Measurements from ENCODE around the gene SPATA20.

SPATA20 gene

GRCh38 chr17:50558941-50559614, 12.1 kb downstream of the SPATA20 start:
- TF ChIP-seq SIN3A (IDR thresholded peaks at IDR 0.05; ENCODE audit: borderline replicate concordance, insufficient read depth, low read length) (no peak), FOXP2 (optimal IDR thresholded peaks at IDR 0.05; ENCODE audit: borderline replicate concordance, extremely low read depth, extremely low read length, insufficient read depth) (no peak), POLR2AphosphoS5 (IDR thresholded peaks at IDR 0.05; ENCODE audit: low read depth, low read length) (no peak), TAF1 (IDR thresholded peaks at IDR 0.05; ENCODE audit: borderline replicate concordance, insufficient read depth, low read length) (no peak)
- TF ChIP-seq, protein P1, sequence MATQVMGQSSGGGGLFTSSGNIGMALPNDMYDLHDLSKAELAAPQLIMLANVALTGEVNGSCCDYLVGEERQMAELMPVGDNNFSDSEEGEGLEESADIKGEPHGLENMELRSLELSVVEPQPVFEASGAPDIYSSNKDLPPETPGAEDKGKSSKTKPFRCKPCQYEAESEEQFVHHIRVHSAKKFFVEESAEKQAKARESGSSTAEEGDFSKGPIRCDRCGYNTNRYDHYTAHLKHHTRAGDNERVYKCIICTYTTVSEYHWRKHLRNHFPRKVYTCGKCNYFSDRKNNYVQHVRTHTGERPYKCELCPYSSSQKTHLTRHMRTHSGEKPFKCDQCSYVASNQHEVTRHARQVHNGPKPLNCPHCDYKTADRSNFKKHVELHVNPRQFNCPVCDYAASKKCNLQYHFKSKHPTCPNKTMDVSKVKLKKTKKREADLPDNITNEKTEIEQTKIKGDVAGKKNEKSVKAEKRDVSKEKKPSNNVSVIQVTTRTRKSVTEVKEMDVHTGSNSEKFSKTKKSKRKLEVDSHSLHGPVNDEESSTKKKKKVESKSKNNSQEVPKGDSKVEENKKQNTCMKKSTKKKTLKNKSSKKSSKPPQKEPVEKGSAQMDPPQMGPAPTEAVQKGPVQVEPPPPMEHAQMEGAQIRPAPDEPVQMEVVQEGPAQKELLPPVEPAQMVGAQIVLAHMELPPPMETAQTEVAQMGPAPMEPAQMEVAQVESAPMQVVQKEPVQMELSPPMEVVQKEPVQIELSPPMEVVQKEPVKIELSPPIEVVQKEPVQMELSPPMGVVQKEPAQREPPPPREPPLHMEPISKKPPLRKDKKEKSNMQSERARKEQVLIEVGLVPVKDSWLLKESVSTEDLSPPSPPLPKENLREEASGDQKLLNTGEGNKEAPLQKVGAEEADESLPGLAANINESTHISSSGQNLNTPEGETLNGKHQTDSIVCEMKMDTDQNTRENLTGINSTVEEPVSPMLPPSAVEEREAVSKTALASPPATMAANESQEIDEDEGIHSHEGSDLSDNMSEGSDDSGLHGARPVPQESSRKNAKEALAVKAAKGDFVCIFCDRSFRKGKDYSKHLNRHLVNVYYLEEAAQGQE (IDR thresholded peaks at IDR 0.05; ENCODE audit: insufficient read depth in 1 of 2, low read depth in 2 of 2, low read length in 2 of 2): no peak

- TF ChIP-seq SIN3A (IDR thresholded peaks at IDR 0.05; ENCODE audit: borderline replicate concordance, insufficient read depth, low read length): no peak
- TF ChIP-seq, protein P1 (IDR thresholded peaks at IDR 0.05; ENCODE audit: insufficient read depth in 1 of 2, low read depth in 2 of 2, low read length in 2 of 2): no peak
- TF ChIP-seq FOXP2 (optimal IDR thresholded peaks at IDR 0.05; ENCODE audit: borderline replicate concordance, extremely low read depth, extremely low read length, insufficient read depth): no peak
These were observed 12.8 kb downstream of the SPATA20 start for GRCh38 chr17:50559674-50560184.

DNA sequence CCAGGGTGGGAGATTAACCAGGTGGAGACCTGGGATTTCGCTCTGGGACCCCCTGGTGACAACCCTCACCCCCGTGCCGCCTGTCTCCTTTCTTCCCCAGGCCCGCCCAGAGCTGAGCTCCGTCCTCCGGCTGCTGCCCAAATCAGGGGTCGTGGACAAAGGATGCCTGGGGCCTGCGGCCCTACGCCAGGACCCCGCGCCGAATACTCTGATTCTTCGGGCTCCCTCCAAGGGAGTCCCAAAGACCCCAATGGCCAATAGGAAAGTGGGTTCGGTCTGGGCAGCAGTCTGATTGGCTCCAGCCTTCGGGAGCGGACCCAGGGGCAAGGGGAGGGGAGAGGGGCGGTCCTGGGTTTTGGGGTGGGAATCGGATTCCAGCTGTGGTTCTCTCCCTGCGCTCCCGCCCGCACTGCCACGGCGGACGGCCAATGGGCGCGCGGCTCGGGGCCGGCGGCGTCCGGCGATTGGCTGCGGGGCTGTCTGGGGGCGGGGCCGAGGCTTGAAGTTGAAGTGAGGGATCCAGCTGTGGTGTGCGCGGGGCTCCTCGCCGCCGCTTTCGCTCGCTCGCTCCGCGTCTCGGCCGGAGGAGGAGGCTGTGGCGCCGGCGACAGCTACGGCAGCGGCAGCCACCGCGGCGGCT, 13.3 kb downstream of the SPATA20 start, which contains the start of gene CACNA1G:
Gene CACNA1G, plus strand, starts transcription at position 531 of the 640 bp plus-strand sequence. CDS start 745 bp downstream, outside the sequence.
- TF ChIP-seq TAF1 (IDR thresholded peaks at IDR 0.05; ENCODE audit: borderline replicate concordance, insufficient read depth, low read length) (no peak), POLR2AphosphoS5 (IDR thresholded peaks at IDR 0.05; ENCODE audit: low read depth, low read length) (no peak), SIN3A (IDR thresholded peaks at IDR 0.05; ENCODE audit: borderline replicate concordance, insufficient read depth, low read length) (no peak), FOXP2 (optimal IDR thresholded peaks at IDR 0.05; ENCODE audit: borderline replicate concordance, extremely low read depth, extremely low read length, insufficient read depth) (no peak)
- TF ChIP-seq, protein P1 (IDR thresholded peaks at IDR 0.05; ENCODE audit: insufficient read depth in 1 of 2, low read depth in 2 of 2, low read length in 2 of 2): no peak

DNA sequence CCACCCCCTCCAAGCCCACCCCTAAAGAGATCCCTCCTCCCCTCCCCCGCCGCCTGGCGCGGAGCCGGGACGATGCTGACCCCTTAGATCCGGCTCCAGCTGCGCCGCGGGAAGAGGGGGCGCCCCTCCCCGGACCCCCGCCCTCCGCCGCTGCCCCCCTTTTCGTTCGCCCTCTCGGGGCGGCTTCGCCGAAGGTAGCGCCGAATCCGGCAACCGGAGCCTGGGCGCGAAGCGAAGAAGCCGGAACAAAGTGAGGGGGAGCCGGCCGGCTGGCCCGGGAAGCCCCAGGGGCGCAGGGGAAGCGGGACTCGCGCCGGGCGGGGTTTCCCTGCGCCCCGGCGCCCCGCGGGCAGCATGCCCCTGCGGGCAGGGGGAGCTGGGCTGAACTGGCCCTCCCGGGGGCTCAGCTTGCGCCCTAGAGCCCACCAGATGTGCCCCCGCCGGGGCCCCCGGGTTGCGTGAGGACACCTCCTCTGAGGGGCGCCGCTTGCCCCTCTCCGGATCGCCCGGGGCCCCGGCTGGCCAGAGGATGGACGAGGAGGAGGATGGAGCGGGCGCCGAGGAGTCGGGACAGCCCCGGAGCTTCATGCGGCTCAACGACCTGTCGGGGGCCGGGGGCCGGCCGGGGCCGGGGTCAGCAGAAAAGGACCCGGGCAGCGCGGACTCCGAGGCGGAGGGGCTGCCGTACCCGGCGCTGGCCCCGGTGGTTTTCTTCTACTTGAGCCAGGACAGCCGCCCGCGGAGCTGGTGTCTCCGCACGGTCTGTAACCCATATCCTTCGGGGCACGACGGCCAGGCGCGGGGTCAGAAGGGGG, 14.2 kb downstream of the SPATA20 start:
- TF ChIP-seq, protein P1 (IDR thresholded peaks at IDR 0.05; ENCODE audit: insufficient read depth in 1 of 2, low read depth in 2 of 2, low read length in 2 of 2): no peak
- TF ChIP-seq POLR2AphosphoS5 (IDR thresholded peaks at IDR 0.05; ENCODE audit: low read depth, low read length) (no peak), FOXP2 (optimal IDR thresholded peaks at IDR 0.05; ENCODE audit: borderline replicate concordance, extremely low read depth, extremely low read length, insufficient read depth) (no peak), SIN3A (IDR thresholded peaks at IDR 0.05; ENCODE audit: borderline replicate concordance, insufficient read depth, low read length) (no peak), TAF1 (IDR thresholded peaks at IDR 0.05; ENCODE audit: borderline replicate concordance, insufficient read depth, low read length) (no peak)
